NCI-H146 (cell line): ENCODE results near the gene GNRHR.

Source experiments
- DNase-seq: peaks from one replicate; lab custom pipeline; 2025; lab: John Stamatoyannopoulos, UW

GNRHR gene

GRCh38 chr4:67700116-67700737 is 54.0 kb downstream of the GNRHR start:
- peak; percentile 33 for DNase-seq

- peak; percentile 27 for DNase-seq
These were observed 54.6 kb downstream of the GNRHR start for GRCh38 chr4:67699603-67700002.

GRCh38 chr4:67697860-67698687 is 56.1 kb downstream of the GNRHR start:
- DNase-seq, result no peak

- DNase-seq, result no peak
These were observed 58.1 kb downstream of the GNRHR start for GRCh38 chr4:67696061-67696460.

GRCh38 chr4:67694662-67695061 is 59.5 kb downstream of the GNRHR start:
- no peak for DNase-seq

- no peak for DNase-seq
These were observed 62.9 kb downstream of the GNRHR start for GRCh38 chr4:67691328-67691727.
